HG03521 (cell line): ENCODE measurements around the gene TMEM269.

ENCODE experiments used
- ATAC-seq: cut with Tn5 transposase; IDR thresholded peaks from one replicate; pipeline ENCODE4 v1.9.1; 2021; ENCODE audit warnings: mild to moderate bottlenecking, moderate library complexity; ENCODE audit not compliant: unreplicated experiment

Gene TMEM269

GRCh38 chr1:42820813-42821212 is 36.0 kb downstream of the TMEM269 start:
- no peak for ATAC-seq

- ATAC-seq, result no peak
Measured at GRCh38 chr1:42821690-42822089, 36.9 kb downstream of the TMEM269 start.

DNA sequence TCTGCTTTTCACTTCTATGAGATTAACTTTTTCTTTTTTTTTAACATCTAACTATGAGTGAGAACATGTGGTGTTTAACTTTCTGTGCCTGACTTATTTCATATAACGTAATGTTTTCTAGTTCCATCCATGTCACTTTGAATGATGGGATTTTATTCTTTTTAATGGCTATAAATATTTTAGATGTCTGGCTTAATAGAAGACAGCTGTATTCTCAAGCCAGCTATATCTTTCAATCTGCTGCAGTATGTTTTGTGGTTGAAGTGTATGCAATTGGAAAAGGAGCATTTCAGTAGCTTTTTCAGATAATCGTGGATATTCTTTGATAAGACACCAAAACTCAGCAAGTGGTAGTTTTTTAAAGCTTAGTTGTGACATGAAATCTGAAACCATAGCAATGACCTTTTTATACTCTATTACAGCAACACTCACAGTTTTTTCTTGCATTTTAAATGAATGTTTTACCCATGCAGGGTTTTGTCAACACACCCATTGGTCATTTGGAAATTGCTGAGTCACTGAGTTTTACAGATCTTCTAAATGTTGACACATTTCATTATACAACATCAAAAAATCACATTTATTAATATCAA is 38.1 kb downstream of the TMEM269 start:
- no peak for ATAC-seq

GRCh38 chr1:42824481-42825035 is 39.8 kb downstream of the TMEM269 start:
- ATAC-seq, result no peak

DNA sequence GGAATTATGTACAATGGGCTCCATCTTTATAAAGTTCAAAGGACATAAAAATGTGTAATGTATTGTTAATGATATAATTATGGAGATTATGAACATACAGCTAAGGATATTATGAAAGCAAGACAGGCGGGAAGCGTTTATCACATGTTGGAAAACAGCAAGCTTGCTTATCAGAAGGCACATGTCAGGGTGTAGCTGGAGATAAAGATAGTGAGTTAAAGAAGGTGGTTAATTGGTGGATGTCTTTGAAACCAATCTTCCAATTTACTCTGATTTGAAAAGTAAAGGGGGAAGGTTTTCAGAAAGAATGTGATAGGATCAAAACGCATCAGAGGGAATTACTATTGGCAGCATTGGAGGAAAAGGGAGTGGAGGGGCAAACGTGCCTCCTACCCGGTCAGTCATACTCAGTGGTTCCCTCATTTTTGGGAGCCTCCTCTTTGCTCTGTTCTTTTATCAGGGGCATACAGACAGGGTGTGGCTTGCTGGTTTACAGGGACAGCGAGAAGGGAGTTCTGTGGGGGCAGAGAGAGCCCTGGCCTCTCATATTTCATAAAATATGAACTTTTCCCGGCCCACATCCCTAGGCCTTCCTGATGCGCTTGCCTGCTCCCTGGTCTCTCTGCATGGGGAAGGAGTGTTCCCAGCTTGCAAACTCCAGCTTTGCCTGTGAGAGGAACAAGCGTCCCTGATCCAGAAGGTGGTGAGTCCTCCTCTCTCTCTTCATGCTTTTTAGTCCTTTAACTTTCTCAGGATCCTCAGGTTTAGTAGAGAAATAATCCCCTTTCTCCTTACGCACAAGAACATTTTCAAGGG is 40.5 kb downstream of the TMEM269 start:
- no peak for ATAC-seq

- ATAC-seq, result no peak
Measured at GRCh38 chr1:42830631-42831030, 45.8 kb downstream of the TMEM269 start.

DNA sequence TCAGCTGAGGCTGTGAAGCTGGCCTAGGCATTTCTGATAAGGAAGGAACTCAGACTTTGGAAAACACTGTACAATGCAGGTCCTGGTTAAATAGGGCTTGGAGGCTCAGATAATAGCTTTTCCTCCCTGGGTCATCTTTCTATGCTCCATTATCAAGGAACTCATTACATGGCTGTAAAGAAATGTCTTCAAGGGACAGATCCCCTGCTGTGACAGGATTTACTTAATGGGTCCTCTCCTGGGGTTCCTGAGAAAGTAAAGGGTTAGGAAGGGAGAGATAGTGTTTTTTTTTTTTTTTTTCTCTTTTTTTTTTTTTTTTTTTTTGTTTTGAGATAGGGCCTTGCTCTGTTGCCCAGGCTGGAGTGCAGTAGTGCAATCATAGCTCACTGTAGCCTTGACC is 46.5 kb downstream of the TMEM269 start:
- ATAC-seq, result no peak

DNA sequence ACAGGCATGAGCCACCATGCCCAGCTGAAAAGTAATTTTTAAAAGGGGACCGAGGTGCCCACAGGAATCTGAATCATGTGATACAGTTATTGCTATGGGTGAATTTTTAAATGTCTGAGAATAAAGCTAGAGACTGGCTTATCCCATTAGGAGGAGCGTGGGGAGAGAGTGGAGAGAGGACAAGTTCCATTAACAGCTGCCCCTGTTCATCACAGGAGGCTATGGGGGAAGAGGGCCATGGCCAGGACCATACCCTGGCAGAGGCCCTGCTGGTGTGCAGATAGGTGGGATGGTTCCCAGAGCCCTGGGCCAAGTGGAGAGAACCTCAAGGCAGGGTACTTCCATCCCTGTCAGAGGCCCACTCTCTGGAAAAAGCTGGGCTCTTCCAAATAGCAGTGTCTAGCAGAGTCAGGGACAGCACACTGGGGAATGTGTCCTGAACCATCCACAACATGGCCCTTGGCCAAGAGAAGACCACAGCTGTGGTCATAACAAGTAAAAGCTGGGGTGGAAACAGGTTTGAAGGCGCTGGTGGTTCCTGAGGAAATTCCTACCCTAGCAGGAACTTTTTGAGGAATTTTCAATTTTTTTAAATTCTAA is 48.0 kb downstream of the TMEM269 start:
- ATAC-seq, result no peak

- ATAC-seq, result no peak
Measured at GRCh38 chr1:42833981-42834380, 49.2 kb downstream of the TMEM269 start.

DNA sequence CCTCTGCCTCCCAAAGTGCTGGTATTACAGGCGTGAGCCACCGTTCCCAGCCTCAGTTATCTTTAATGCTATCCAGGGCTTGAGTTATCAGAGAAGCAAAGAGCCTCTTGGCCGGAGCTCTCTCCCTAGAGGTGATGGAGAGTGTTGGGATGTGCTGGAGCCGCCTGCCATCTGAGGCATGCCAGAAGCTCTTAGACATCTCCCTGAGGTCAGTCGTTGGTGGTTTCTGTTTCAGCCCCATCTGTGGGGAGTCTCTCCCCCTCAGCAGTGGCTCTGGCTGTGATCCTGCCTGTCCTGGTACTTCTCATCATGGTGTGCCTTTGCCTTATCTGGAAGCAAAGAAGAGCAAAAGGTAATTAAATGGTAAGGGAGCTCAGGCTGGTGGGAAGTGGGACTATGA is 50.0 kb downstream of the TMEM269 start:
- ATAC-seq, result no peak

DNA sequence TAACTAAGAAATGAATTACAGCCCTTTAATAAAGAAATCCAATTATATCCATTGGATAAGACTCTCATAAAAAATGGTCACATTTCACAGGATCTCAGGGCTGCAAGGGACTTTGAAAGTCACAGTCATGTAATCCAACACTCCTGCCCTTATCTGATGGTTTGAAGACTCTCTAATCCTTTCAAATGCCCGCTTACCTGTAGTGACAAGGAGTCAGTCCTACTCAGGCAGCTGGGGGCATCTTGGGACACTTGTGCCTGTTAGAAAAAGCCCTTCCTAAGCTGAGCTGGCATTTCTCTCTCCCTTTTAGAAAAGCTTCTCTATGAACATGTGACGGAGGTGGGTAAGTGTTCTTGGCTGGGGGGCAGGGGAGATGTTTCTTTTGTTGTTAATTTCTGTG is 50.6 kb downstream of the TMEM269 start:
- no peak for ATAC-seq

GRCh38 chr1:42837709-42838108 is 52.9 kb downstream of the TMEM269 start:
- ATAC-seq, result no peak

DNA sequence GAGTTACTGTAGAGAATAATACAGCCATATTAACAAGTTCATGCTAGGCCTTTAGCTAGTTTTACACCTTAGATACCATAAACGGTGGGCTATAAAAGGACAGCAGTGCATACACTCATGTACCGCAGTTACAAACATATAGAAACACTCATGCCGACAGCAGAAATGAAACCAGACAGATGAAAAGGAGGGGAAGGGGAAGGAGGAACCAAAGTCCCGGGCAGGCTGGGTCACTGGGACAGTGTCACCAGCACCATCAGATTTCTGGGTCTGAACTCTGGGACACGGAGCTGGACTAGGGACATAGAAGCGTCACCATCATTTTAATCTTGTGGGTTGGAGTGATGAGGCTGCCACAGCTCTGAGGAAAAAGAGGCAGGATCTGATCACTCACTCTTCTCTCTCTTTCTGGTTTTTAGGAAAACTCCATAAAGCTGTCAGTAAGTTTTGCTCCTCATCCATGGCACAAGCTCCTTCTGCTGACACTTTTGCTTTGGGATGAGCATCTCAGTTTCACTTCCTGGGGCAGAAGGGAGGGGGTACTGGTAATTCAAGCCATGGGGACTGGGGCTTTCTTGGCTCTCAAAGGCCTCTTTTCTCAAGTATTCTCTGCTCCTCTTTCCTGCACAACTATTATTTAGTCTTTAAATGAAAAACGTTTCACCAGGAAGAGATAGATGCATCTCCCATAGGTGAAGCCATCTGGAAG is 53.8 kb downstream of the TMEM269 start:
- no peak for ATAC-seq

GRCh38 chr1:42841010-42841409 is 56.2 kb downstream of the TMEM269 start:
- ATAC-seq, result no peak

DNA sequence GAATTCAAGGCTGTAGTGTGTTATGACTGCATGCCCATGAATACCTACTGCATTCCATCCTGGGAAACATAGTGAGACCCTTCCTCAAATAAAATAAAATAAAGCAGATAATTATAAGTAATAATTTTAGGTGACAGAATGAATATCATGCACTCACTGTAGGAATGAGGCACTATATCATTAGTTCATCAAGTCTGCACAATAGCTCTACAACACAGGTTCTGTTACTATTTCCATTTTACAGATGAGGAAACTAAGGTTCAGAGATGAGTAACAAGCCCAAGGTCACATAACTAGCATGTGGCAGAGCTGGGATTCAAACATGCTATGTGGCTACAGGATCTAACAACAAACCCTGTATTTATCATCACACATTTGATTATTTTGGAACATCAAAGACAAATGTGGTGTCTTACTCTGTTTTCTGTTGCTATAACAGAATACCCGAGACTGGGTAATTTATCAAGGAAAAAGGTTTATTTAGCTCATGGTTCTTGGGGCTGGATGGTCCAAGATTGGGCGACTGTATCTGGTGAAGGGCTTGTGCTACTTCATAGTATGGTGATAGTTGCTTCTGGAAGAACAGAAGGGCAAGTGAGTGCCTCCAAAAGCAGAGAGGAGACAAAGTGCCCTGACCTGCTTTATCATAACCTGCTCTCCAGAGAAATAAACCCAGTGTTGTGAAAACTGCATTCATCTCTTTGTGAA is 56.8 kb downstream of the TMEM269 start:
- ATAC-seq, result no peak

- no peak for ATAC-seq
Measured at GRCh38 chr1:42844592-42845140, 59.9 kb downstream of the TMEM269 start.

DNA sequence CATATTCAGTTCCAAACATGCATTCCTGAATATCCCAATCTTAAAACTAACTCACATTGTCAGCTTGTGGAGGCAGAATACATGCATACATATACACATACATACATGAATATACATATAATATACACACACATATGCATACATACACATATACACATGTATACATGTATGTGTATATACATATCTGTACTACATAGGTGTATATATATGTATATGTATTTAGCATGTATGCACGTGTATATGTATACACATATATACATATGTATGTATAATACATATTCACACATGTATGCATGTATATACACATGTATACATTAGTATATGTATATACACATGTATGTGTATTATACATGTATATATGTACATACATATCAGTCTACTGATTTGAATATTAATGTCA is 60.4 kb downstream of the TMEM269 start:
- no peak for ATAC-seq

GRCh38 chr1:42845866-42846256 is 61.1 kb downstream of the TMEM269 start:
- ATAC-seq, result peak; percentile 3

DNA sequence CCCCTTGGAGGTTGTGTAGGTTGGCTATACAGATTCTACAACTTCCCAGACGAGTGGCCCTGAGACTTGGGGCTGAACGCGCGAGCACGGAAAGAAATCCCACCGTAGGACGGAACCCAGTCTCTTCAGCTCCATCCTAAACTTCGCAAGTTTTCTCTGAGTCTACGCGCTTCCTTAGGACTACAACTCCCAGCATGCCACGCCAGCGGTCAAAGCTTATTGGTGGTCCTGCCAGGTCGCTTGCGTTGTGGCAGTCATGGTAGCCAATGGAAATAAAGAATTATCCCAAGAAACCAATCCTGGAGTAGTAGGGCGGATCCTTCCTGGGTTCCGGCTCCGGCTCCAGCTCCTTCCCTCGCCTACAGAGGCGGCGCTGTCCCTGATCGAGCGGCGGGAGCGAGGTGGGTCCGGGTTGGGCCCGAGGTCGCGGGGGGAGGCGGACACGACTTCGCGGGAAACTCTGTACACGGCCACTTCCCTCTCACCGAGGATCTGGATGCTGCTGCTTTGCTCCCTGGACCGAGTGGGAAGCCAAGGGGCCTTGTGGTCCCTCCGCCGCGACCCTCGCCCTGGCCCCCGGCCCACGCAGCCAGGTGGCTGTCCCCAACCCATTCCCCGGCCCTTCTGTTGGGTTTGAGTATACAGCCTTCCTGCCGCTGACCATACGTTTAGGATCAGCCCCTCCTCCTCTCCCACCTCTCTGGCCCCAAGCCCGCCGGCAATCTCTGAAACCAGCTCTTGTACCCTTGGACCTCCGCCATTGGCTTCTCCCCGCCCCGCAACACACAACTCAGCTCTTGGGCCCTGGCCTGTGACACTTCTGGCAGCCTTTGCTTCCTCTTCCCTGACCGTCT is 61.7 kb downstream of the TMEM269 start, which contains the start of gene ZNF691:
Gene ZNF691, plus strand, starts transcription at position 357 of the 854 bp plus-strand sequence. CDS start 3,046 bp downstream, outside the sequence.
- peak; percentile 90 for ATAC-seq
